IPS-NIHi11 (cell line): ENCODE results near the gene MICAL3.

ENCODE experiments used
- DNase-seq: peaks from one replicate; pipeline ENCODE4 v3.0.0; 2012; ENCODE audit warnings: mixed read lengths, low spot score

Gene MICAL3

GRCh38 chr22:17817511-17818065 lies 206.8 kb downstream of the MICAL3 start:
- no peak for DNase-seq

- no peak for DNase-seq
Measured at GRCh38 chr22:17817079-17817478, 207.3 kb downstream of the MICAL3 start.

- no peak for DNase-seq
Measured at GRCh38 chr22:17816649-17817048, 207.7 kb downstream of the MICAL3 start.

GRCh38 chr22:17815703-17816254 lies 208.6 kb downstream of the MICAL3 start:
- no peak for DNase-seq

GRCh38 chr22:17814830-17815229 lies 209.5 kb downstream of the MICAL3 start:
- no peak for DNase-seq

- no peak for DNase-seq
Measured at GRCh38 chr22:17814084-17814483, 210.3 kb downstream of the MICAL3 start.

- no peak for DNase-seq
Measured at GRCh38 chr22:17811119-17811518, 213.2 kb downstream of the MICAL3 start.

GRCh38 chr22:17810570-17811116 lies 213.7 kb downstream of the MICAL3 start:
- DNase-seq, result no peak

GRCh38 chr22:17808693-17809403 lies 215.5 kb downstream of the MICAL3 start:
- DNase-seq, result no peak

- no peak for DNase-seq
Measured at GRCh38 chr22:17807578-17808410, 216.6 kb downstream of the MICAL3 start.

GRCh38 chr22:17807086-17807485 lies 217.3 kb downstream of the MICAL3 start:
- no peak for DNase-seq

GRCh38 chr22:17806437-17806836 lies 217.9 kb downstream of the MICAL3 start:
- DNase-seq, result no peak

- DNase-seq, result no peak
Measured at GRCh38 chr22:17804331-17805080, 219.9 kb downstream of the MICAL3 start.

GRCh38 chr22:17803609-17804270 lies 220.6 kb downstream of the MICAL3 start:
- no peak for DNase-seq

GRCh38 chr22:17802822-17803221 lies 221.5 kb downstream of the MICAL3 start:
- DNase-seq, result no peak

- DNase-seq, result no peak
Measured at GRCh38 chr22:17802411-17802810, 221.9 kb downstream of the MICAL3 start.

GRCh38 chr22:17797721-17798559 lies 226.4 kb downstream of the MICAL3 start:
- no peak for DNase-seq

- no peak for DNase-seq
Measured at GRCh38 chr22:17796695-17797094, 227.7 kb downstream of the MICAL3 start.

- no peak for DNase-seq
Measured at GRCh38 chr22:17795661-17796548, 228.5 kb downstream of the MICAL3 start.
